Lower lobe of right lung (tissue), 2 donors: Measurements from ENCODE around the gene OBSCN. TPM values are rescaled to one million over a fixed set of nuclear protein-coding genes. Genes with fewer than 3 reads are reported as not detected.

Experiments used
- ATAC-seq, 2 donors: fragments of 200-7000 bp; cut with Tn5 transposase; one replicate each; pipeline ENCODE4 v1.9.1; 2020 to 2022; ENCODE audit warnings: mild to moderate bottlenecking in 2 of 2, moderate library complexity in 2 of 2
- DNase-seq: peaks from one replicate; pipeline ENCODE4 v3.0.0-alpha.2; 2020
- H3K27ac ChIP-seq: fragments of 200-600 bp; one replicate; pipeline ENCODE4 v1.8.0; 2022
- H3K27me3 ChIP-seq: fragments of 200-600 bp; one replicate; pipeline ENCODE4 v1.8.0; 2022; ENCODE audit warnings: low read depth
- H3K36me3 ChIP-seq: fragments of 200-600 bp; one replicate; pipeline ENCODE4 v1.8.0; 2022; ENCODE audit warnings: mild to moderate bottlenecking
- H3K4me1 ChIP-seq: fragments of 200-600 bp; one replicate; pipeline ENCODE4 v1.8.0; 2022
- H3K4me3 ChIP-seq: fragments of 200-600 bp; one replicate; pipeline ENCODE4 v1.8.0; 2022; ENCODE audit warnings: mild to moderate bottlenecking
- H3K9me3 ChIP-seq: fragments of 200-600 bp; one replicate; pipeline ENCODE4 v1.8.0; 2022
- intact Hi-C: fragments of 100-400 bp; cut with DNase I; formaldehyde crosslinking; loops from one replicate; pipeline ENCODE4 v1.11.0; 2022
- total RNA-seq: library from RNA; stranded (reverse); fragmentation: NEBNext Ultra II Directional; extraction: Animal tissue kit (Norgen Biotek cat#: 25700); gene quantifications from one replicate; pipeline ENCODE4 v1.2.1, GENCODE V29; 2021
- TF ChIP-seq, protein P1 (sequence below): fragments of 200-600 bp; IDR thresholded peaks from one replicate; pipeline ENCODE4 v1.8.0; 2022; ENCODE audit warnings: antibody characterized with exemption, mild to moderate bottlenecking
- donor health status: DM: no; HTN: yes; CAD: no; lungs with severe emphysema.

Gene OBSCN
- total RNA-seq, 1 donor from 2014 or later, result 35.6 TPM

GRCh38 chr1:228349701-228350171 is 141.9 kb downstream of the OBSCN start:
- peaks cover 13% of the 10 kb centered on the region for H3K36me3 ChIP-seq
- H3K27me3 ChIP-seq, result no peaks in the 10 kb centered on the region
- H3K9me3 ChIP-seq, result no peaks in the 10 kb centered on the region
- peak; percentile 37 for DNase-seq
- H3K4me1 ChIP-seq, result no peaks in the 10 kb centered on the region
- no peak overlapping the region for H3K27ac ChIP-seq
- intact Hi-C loops, result no loop called here
- TF ChIP-seq, protein P1, sequence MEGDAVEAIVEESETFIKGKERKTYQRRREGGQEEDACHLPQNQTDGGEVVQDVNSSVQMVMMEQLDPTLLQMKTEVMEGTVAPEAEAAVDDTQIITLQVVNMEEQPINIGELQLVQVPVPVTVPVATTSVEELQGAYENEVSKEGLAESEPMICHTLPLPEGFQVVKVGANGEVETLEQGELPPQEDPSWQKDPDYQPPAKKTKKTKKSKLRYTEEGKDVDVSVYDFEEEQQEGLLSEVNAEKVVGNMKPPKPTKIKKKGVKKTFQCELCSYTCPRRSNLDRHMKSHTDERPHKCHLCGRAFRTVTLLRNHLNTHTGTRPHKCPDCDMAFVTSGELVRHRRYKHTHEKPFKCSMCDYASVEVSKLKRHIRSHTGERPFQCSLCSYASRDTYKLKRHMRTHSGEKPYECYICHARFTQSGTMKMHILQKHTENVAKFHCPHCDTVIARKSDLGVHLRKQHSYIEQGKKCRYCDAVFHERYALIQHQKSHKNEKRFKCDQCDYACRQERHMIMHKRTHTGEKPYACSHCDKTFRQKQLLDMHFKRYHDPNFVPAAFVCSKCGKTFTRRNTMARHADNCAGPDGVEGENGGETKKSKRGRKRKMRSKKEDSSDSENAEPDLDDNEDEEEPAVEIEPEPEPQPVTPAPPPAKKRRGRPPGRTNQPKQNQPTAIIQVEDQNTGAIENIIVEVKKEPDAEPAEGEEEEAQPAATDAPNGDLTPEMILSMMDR, result no peak
- ATAC-seq, result no peak
- H3K4me3 ChIP-seq, result no peak overlapping the region

- TF ChIP-seq, protein P1, result no peak
- Histone ChIP-seq H3K27ac (no peak overlapping the region), H3K36me3 (peaks cover 13% of the 10 kb centered on the region), H3K4me1 (no peaks in the 10 kb centered on the region), H3K4me3 (no peak overlapping the region), H3K27me3 (no peaks in the 10 kb centered on the region), H3K9me3 (no peaks in the 10 kb centered on the region)
- DNase-seq (no peak), ATAC-seq (no peak)
- intact Hi-C loops, result no loop called here
These were observed 142.4 kb downstream of the OBSCN start for GRCh38 chr1:228350179-228350742.

DNA sequence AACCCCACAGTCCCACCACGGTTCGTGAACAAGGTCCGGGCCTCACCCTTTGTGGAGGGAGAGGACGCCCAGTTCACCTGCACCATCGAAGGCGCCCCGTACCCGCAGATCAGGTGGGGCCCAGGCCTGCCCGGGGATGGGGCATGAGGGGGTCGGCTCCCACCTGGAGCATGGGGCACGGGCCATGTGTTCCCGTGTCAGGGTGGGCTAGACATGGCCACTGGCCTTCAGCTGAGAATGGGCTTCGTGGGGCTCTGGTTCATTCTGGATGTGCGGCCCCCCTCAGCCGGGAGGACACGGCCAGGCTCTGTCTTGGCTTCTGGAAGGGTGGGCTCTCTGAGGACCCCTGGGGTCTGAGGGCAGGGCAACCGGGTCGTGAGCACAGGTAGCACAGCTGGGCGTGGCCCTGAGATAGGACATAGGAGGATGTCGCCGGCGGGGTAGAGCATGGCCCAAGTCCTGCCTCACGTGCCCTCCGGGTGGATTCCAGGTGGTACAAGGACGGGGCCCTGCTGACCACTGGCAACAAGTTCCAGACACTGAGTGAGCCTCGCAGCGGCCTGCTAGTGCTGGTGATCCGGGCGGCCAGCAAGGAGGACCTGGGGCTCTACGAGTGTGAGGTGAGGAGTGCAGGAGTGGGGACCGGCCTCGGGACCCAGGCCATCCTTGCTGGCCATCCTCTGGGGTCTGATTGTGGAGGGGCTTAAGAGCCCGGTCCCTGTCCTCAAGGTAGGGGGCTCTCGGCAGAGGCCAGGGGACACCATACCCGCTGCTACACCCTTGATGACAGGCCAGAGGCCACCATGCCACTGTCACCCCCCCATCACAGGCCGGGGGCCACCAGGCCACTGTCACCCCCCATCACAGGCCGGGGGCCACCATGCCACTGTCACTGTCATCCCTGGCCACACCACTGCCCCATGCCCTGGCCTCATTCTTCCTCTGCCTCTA is 143.3 kb downstream of the OBSCN start:
- no peaks in the 10 kb centered on the region for H3K4me1 ChIP-seq
- TF ChIP-seq, protein P1, result no peak
- no peaks in the 10 kb centered on the region for H3K27me3 ChIP-seq
- intact Hi-C loops, result no loop called here
- H3K27ac ChIP-seq, result no peak overlapping the region
- peak; percentile 41 for DNase-seq
- H3K36me3 ChIP-seq, result peaks cover 13% of the 10 kb centered on the region
- no peak for ATAC-seq
- no peak overlapping the region for H3K4me3 ChIP-seq
- H3K9me3 ChIP-seq, result no peaks in the 10 kb centered on the region

- Histone ChIP-seq H3K9me3 (no peaks in the 10 kb centered on the region), H3K27me3 (no peaks in the 10 kb centered on the region), H3K4me1 (no peaks in the 10 kb centered on the region), H3K27ac (no peak overlapping the region), H3K4me3 (no peak overlapping the region), H3K36me3 (peaks cover 13% of the 10 kb centered on the region)
- TF ChIP-seq, protein P1, result no peak
- ATAC-seq (no peak), DNase-seq (peak; percentile 32)
- intact Hi-C loops, result no loop called here
These were observed 144.0 kb downstream of the OBSCN start for GRCh38 chr1:228351850-228352249.

GRCh38 chr1:228352677-228353481 is 145.0 kb downstream of the OBSCN start:
- peaks cover 13% of the 10 kb centered on the region for H3K36me3 ChIP-seq
- intact Hi-C loops, result no loop called here
- H3K9me3 ChIP-seq, result no peaks in the 10 kb centered on the region
- ATAC-seq (no peak), DNase-seq (peak; percentile 35)
- no peak overlapping the region for H3K4me3 ChIP-seq
- H3K27me3 ChIP-seq, result no peaks in the 10 kb centered on the region
- H3K27ac ChIP-seq, result no peak overlapping the region
- TF ChIP-seq, protein P1, result no peak
- H3K4me1 ChIP-seq, result no peaks in the 10 kb centered on the region
